WTC11 (cell line): Measurements from ENCODE around the gene MRPL32. TPM values are rescaled to one million over a fixed set of nuclear protein-coding genes. Genes with fewer than 3 reads are reported as not detected.

ENCODE experiments used
- ATAC-seq: fragments of 200-7000 bp; cut with Tn5 transposase; 2 replicates; pipeline ENCODE4 v1.10.0; 2021; ENCODE audit warnings: mild to moderate bottlenecking, moderate library complexity
- CTCF ChIA-PET: fragments of 300-600 bp; sonication (Branson Sonifier 250); formaldehyde crosslinking; loops from one replicate; lab custom pipeline; 2021; ENCODE audit warnings: antibody characterized with exemption; lab: Charles Lee
- POLR2A ChIA-PET: fragments of 350-600 bp; sonication (Branson Sonifier 250); formaldehyde crosslinking; loops from one replicate; lab custom pipeline; 2021; ENCODE audit warnings: antibody characterized with exemption; lab: Charles Lee
- DNase-seq: peaks from one replicate; pipeline ENCODE4 v3.0.0; 2021; ENCODE audit warnings: low spot score
- H3K27ac Mint-ChIP-seq: 2 replicates; pipeline ENCODE4 v1.8.0; 2021; ENCODE audit warnings: mixed read lengths
- H3K27me3 Mint-ChIP-seq: 2 replicates; pipeline ENCODE4 v1.8.0; 2021; ENCODE audit warnings: low read depth, mild to moderate bottlenecking, moderate library complexity, mixed read lengths
- H3K36me3 Mint-ChIP-seq: 2 replicates; pipeline ENCODE4 v1.8.0; 2021; ENCODE audit warnings: mixed read lengths
- H3K4me1 Mint-ChIP-seq: 2 replicates; pipeline ENCODE4 v1.8.0; 2022; ENCODE audit warnings: mixed read lengths
- H3K4me3 Mint-ChIP-seq: 2 replicates; pipeline ENCODE4 v1.8.0; 2021; ENCODE audit warnings: mild to moderate bottlenecking, moderate library complexity, mixed read lengths
- H3K9me3 Mint-ChIP-seq: 2 replicates; pipeline ENCODE4 v1.8.0; 2021; ENCODE audit warnings: mixed read lengths
- ARID4B ChIP-seq: sonication (generic); formaldehyde crosslinking; IDR thresholded peaks from 2 replicates; pipeline ENCODE4 v1.8.0; 2023; ENCODE audit warnings: missing genetic modification reagents, mild to moderate bottlenecking, borderline replicate concordance
- EMX1 ChIP-seq: fragments of 250-450 bp; sonication (Bioruptor Pico); IDR thresholded peaks from 2 replicates; pipeline ENCODE4 v1.8.0; 2021; ENCODE audit warnings: mild to moderate bottlenecking
- ERG ChIP-seq: fragments of 250-450 bp; sonication (Bioruptor Pico); IDR thresholded peaks from 2 replicates; pipeline ENCODE4 v1.8.0; 2021; ENCODE audit warnings: mild to moderate bottlenecking
- GABPB1 ChIP-seq: sonication (generic); formaldehyde crosslinking; IDR thresholded peaks from 2 replicates; pipeline ENCODE4 v1.8.1; 2023; ENCODE audit warnings: mild to moderate bottlenecking, missing genetic modification reagents
- GRHL2 ChIP-seq: fragments of 250-450 bp; sonication (Bioruptor Pico); IDR thresholded peaks from 2 replicates; pipeline ENCODE4 v1.8.0; 2022; ENCODE audit warnings: mild to moderate bottlenecking, moderate library complexity; ENCODE audit not compliant: insufficient replicate concordance, severe bottlenecking
- IRF1 ChIP-seq: sonication (generic); formaldehyde crosslinking; IDR thresholded peaks from 2 replicates; pipeline ENCODE4 v1.8.0; 2023; ENCODE audit warnings: missing genetic modification reagents
- MYBL2 ChIP-seq: sonication (generic); formaldehyde crosslinking; IDR thresholded peaks from 2 replicates; pipeline ENCODE4 v1.8.1; 2023; ENCODE audit warnings: mild to moderate bottlenecking, moderate library complexity, missing genetic modification reagents
- NFE2L1 ChIP-seq: sonication (generic); formaldehyde crosslinking; IDR thresholded peaks from 2 replicates; pipeline ENCODE4 v1.8.1; 2023; ENCODE audit warnings: missing genetic modification reagents
- NR2C2 ChIP-seq: sonication (generic); formaldehyde crosslinking; IDR thresholded peaks from 2 replicates; pipeline ENCODE4 v1.8.0; 2022; ENCODE audit warnings: mild to moderate bottlenecking, missing genetic modification reagents
- NR3C1 ChIP-seq: sonication (generic); formaldehyde crosslinking; conservative IDR thresholded peaks from 2 replicates; pipeline ENCODE4 v1.8.1; 2023; ENCODE audit warnings: low read depth, mild to moderate bottlenecking, missing genetic modification reagents
- OVOL2 ChIP-seq: fragments of 250-450 bp; sonication (Bioruptor Pico); IDR thresholded peaks from 2 replicates; pipeline ENCODE4 v1.9.0; 2021; ENCODE audit warnings: mild to moderate bottlenecking, borderline replicate concordance
- SP1 ChIP-seq: sonication (generic); formaldehyde crosslinking; conservative IDR thresholded peaks from 2 replicates; pipeline ENCODE4 v1.8.1; 2022; ENCODE audit warnings: missing genetic modification reagents
- ZNF121 ChIP-seq: sonication (generic); formaldehyde crosslinking; IDR thresholded peaks from 2 replicates; pipeline ENCODE4 v1.8.0; 2023; ENCODE audit warnings: missing genetic modification reagents
- ZNF281 ChIP-seq: sonication (generic); formaldehyde crosslinking; IDR thresholded peaks from 2 replicates; pipeline ENCODE4 v1.8.0; 2023; ENCODE audit warnings: mild to moderate bottlenecking, missing genetic modification reagents
- ZNF396 ChIP-seq: fragments of 250-450 bp; sonication (Bioruptor Pico); IDR thresholded peaks from 2 replicates; pipeline ENCODE4 v1.8.0; 2021; ENCODE audit warnings: mild to moderate bottlenecking, moderate library complexity, borderline replicate concordance
- ZNF423 ChIP-seq: fragments of 250-450 bp; sonication (Bioruptor Pico); IDR thresholded peaks from 2 replicates; pipeline ENCODE4 v2.1.2; 2022; ENCODE audit warnings: mild to moderate bottlenecking, moderate library complexity
- ZSCAN18 ChIP-seq: fragments of 250-450 bp; sonication (Bioruptor Pico); IDR thresholded peaks from 2 replicates; pipeline ENCODE4 v2.1.2; 2022; ENCODE audit warnings: mild to moderate bottlenecking, moderate library complexity
- total RNA-seq: library from RNA; stranded (reverse); gene quantifications from 3 replicates; pipeline ENCODE4 v1.2.3, GENCODE V29; 2021
- TF ChIP-seq, protein P1 (sequence below): sonication (generic); formaldehyde crosslinking; IDR thresholded peaks from 2 replicates; pipeline ENCODE4 v1.8.0; 2022; ENCODE audit warnings: mild to moderate bottlenecking, missing genetic modification reagents
- TF ChIP-seq, protein P2 (sequence below): sonication (generic); formaldehyde crosslinking; IDR thresholded peaks from 2 replicates; pipeline ENCODE4 v1.8.1; 2023; ENCODE audit warnings: mild to moderate bottlenecking, missing genetic modification reagents

MRPL32 gene
- total RNA-seq, 1 experiment from 2014 or later, result 84.4 TPM

- ATAC-seq, result no peak
- Mint-ChIP-seq H3K27me3 (no peaks in the 10 kb centered on the region), H3K9me3 (peaks cover 38% of the 10 kb centered on the region), H3K27ac (no peak overlapping the region), H3K4me3 (no peak overlapping the region), H3K36me3 (peaks cover 26% of the 10 kb centered on the region), H3K4me1 (peaks cover 14% of the 10 kb centered on the region)
- no peak for TF ChIP-seq ZSCAN18 (CRISPR knock-in tag)
- no peak for TF ChIP-seq NR2C2 (CRISPR knock-in tag)
- TF ChIP-seq IRF1 (CRISPR knock-in tag), result no peak
- no peak for TF ChIP-seq ZNF396 (CRISPR knock-in tag)
- TF ChIP-seq ERG (CRISPR knock-in tag), result no peak
- TF ChIP-seq ZNF281, result no peak
- TF ChIP-seq GRHL2 (CRISPR knock-in tag), result no peak
- TF ChIP-seq NFE2L1, result no peak
- no peak for TF ChIP-seq SP1 (CRISPR knock-in tag)
- TF ChIP-seq ARID4B (CRISPR knock-in tag), result no peak
- no peak for TF ChIP-seq ZNF423 (CRISPR knock-in tag)
- TF ChIP-seq, protein P1, sequence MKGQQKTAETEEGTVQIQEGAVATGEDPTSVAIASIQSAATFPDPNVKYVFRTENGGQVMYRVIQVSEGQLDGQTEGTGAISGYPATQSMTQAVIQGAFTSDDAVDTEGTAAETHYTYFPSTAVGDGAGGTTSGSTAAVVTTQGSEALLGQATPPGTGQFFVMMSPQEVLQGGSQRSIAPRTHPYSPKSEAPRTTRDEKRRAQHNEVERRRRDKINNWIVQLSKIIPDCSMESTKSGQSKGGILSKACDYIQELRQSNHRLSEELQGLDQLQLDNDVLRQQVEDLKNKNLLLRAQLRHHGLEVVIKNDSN (CRISPR knock-in tag), result no peak
- TF ChIP-seq OVOL2 (CRISPR knock-in tag), result no peak
- no peak for TF ChIP-seq EMX1 (CRISPR knock-in tag)
- no peak for TF ChIP-seq GABPB1
- TF ChIP-seq, protein P2, sequence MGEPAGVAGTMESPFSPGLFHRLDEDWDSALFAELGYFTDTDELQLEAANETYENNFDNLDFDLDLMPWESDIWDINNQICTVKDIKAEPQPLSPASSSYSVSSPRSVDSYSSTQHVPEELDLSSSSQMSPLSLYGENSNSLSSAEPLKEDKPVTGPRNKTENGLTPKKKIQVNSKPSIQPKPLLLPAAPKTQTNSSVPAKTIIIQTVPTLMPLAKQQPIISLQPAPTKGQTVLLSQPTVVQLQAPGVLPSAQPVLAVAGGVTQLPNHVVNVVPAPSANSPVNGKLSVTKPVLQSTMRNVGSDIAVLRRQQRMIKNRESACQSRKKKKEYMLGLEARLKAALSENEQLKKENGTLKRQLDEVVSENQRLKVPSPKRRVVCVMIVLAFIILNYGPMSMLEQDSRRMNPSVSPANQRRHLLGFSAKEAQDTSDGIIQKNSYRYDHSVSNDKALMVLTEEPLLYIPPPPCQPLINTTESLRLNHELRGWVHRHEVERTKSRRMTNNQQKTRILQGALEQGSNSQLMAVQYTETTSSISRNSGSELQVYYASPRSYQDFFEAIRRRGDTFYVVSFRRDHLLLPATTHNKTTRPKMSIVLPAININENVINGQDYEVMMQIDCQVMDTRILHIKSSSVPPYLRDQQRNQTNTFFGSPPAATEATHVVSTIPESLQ, result no peak
- no peak for TF ChIP-seq MYBL2 (CRISPR knock-in tag)
- TF ChIP-seq NR3C1 (CRISPR knock-in tag), result no peak
- TF ChIP-seq ZNF121 (CRISPR knock-in tag), result no peak
- no peak for DNase-seq
- CTCF ChIA-PET, result interaction anchor here (1.7 to 2.4 kb wide), 2 partner anchors 20 to 21 kb away, joined by 8 to 10 read pairs; no protein-coding TSS in a partner anchor
- POLR2A ChIA-PET, result no interaction called here
Observed at GRCh38 chr7:42961170-42961569, 29.0 kb downstream of the MRPL32 start.
